ENCODE data around the gene KLK13.

Gene KLK13

DNA sequence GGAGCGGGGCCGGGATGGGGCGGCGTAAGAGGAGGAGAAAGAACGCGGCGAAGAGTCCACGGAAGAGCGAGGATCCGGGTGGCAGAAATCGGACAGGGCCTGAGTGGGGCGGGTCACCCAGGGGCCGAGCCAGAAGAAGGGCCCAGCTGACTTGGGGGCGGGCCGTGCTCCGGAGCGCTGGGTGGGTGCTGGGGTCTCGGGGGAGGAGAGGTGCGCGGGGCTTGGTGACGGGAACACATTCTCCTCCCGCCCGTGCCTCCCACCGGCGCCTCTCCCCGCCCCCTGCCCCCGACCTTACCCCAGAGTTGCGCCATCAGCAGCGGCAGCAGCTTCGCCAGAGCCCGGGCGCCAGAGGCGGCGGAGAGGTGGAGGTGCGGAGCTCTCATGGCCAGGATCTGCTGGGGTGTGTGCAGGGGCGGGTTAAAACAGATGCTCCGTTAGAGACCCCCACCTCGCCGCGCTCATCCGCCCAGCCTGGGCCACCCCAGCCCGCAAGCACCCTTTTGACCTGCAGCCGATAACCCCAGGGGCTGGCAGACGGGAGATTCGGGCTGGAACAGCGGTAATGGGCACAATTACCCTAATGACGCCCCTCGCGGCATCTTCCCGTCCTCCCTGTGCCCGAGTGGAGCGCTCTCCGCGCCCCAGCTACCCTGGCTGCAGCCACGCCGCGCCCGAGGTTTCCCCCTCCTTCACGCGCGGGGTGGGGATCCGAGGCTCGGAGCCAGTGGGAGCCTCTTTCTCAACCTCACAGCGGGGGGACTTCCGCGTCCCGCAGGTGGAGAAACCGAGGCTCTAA is 45.9 kb downstream of the KLK13 start:
- no peak for DNase-seq

DNA sequence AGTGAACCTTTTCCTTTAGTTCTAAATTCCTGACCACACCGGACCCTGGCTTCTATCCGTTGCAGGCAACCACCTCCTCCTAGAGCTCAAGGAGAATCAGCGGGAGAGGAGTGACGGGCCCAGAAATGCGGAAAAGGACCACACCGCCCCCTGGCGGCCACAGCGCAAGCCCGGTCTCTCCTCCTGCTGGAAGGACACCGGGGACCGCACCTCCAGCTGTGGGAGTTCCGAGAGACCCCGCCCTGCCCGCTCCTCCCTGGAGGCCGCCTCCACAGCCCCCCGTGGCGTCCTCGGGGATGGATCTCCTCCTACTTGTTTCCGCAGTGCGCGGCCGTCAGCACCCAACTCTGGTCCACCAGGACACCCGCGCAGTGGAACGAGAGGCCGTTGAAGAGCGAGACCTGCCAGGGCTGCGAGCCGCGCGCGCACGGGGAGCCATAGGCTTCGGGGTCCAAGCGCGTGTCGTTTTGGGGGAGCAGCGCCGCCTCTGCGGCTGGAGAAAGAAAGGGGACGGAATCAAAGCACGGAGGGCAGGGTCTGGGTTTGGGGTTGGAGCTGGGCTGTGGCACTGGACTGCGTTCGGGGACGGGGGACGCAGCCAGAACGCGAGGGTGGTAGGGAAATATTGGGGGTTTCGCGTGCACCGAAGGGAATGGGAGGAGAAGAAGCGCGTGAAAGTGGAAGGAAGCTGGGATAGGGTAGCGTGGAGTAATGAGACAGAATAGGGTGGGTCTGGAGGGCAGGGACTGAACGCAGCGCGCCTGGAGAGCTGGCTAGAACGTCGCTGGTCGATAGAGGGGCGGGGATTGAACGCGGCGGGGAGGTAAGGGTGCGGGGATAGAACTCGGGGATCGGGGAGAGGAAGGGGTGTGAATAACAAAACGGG is 47.9 kb downstream of the KLK13 start:
- peak; percentile 86 for DNase-seq

DNA sequence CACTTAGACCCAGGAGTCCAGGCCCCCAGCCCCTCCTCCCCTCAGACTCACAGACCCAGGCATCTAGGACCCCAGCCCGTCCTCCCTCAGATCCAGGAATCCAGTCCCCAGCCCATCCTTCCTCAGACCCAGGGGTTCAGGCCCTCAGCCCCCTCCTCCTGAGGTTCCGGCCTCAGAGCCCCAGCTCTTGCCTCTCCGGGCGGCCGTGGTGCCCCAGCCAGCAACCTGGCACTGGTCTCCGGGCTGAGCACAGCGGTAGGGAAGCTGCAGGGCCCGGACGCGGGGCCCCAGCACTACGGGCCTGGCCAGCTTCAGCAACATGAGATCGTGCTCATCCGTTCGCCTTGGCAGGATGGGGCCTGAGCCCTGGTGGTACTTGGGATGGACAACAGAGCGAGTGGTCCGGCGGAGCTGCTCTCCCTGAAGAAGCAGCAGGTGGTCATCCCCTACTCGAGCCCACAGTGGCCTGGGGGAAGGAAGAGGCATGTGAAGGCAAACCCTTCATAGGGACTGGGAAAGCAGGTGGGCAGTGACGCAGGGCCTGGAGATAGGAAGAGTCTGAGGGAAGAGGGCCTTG is 49.1 kb downstream of the KLK13 start:
- no peak for DNase-seq

DNA sequence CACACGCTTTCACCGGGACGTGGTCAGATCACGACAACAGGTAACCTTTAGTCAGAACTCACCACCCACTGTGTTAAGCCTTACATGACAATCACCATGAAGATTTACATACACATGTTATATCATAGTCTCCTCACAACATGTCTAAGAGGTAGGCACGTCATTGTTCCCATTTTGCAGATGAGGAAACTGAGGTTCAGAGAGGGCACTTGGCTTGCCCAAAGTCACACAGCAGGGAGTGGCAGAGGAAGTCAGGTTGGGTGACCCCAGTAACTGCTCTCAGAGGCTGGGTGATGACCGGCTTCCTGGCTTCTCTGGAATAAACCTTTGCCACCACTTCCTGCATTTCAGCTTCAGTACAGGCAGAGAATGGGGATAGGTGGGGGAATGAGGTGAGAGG is 50.6 kb downstream of the KLK13 start:
- no peak for DNase-seq

DNA sequence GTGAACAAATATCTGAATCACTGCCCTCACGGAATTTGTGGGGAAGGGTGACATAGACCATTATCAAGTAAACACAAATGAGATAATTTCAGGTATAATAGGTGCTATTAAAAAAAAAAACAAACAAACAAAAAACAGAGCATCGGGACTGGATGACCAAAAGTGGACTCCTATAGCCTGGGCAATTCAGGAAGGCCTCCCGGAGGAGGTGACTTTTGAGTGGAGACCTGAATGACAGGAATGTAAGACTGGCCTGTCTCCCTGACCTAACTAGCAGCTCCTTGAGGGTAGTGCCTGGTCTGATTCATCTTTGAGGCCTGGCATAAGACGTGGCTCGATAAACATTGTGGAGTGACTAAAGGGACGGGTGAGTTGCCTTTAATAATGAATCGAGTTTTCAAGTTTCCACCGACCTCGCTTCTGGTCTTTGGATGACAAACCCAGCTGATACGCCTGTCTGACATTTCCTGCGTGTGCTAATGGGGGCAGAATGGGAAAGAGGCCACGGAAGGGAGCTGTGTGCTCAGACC is 52.2 kb downstream of the KLK13 start:
- DNase-seq, result no peak

DNA sequence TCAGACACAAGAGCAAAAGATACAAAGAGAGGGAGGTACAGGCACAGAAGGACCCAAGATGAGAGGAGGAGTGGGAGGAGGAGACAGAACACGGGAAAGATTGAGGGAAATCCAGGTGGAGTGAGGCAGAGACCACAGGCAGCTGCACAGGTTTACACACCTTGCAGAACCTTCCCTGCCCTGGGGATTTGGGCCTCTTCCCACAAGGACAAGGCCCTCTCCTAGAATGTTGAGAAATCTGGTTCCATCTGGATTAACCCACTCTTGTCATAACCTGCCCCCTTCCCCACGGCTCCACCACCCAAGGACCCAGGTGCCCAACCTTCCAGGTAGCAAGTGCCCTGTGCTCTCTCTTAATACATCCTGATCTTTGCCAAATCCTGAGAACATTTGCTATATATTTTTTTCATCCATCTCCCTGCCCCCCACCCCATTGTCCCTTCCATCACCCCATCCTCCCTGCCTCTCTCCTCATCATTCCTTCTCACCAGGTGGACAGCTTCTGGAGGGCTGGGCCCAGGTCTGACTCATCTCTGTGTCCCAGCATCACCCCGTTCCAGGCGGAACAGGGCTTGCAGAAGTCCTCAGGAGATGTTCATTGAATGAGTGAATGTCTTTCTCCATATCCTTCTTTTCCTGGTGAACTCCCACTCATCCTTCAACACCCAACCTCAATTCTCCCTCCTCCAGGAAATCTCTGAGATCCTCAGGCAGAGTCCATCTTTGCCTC is 54.7 kb downstream of the KLK13 start:
- no peak for DNase-seq

DNA sequence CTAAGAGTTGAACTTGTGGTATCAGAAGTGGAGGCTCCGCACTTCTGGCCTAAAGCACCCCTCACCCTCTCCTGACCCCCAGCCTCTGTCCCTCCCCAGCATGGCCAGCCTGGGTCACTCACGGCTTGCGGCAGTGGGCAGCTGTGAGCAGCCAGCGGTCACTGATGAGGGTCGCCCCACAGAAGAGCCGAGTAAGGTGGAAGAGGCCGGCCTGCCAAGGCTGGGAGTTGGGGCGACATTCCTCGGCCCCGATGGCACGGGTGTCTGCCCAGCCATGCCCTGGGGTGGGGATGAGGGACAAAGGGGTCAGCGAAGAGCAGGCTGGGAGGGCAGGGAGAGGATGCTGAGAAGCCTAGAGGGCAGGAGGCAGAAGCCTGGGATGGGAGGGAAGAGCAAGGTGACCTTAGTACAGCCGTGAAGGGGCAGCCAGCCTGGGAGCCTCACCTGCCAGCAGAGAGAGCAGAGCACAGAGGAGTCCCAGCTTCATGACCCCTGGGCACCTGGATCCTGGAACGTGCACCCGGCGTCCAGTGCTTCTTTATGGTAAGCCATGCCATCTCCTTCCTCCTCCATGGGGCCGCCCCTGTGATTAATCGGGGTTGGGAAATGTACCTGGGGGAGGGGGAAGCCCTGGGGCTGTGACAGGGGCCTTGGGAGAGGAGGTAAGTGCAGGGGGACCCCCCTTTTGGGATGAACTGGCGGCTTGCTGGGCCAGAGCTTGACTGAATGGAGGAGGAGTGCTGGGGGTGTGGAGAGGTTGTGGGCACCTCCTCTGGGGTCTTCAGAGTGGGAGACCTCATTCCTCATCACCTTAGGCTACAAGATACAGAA is 55.6 kb downstream of the KLK13 start:
- DNase-seq, result no peak

DNA sequence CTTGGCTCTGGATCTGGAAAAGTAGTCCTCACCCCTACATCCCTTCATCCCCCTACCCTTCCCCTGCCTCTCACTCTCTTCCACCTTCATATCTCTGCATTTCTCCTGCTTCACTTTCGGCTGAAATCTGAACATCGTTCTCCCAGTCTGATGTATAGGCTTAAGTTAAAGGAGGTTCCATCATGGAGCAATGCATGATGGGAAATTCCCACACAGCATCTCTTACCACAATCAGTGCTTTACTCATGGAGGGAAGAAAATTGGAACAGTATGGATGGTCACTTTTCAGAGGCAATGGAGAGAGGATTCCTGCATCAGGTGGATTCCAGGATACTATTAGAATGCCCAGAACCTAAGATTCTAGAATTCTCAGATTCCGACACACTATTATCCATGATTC is 57.4 kb downstream of the KLK13 start:
- DNase-seq, result no peak

DNA sequence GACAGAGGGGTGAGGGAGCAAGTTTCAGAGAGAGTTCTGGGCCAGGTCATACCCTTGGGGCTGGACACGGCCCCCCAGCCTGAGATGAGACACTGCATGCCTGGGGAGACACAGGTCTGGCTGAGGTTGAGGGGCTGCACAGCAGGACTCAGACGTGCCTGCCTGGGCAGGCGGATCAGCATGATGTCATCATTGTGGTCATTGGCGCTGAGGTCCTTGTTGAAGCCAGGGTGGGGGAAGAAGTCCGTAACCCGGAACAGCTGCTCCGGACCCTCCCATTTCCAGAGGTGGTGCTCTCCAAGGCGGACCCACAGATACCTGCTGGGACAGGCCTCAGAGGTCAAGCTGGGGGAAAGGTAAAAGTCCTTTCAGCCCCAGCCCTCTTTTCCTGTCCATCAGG is 58.5 kb downstream of the KLK13 start:
- no peak for DNase-seq
